ENCODE data around the gene GRIK4.

Gene GRIK4

GRCh38 chr11:120511116-120511819 is at the start of gene GRIK4:
TSS of gene GRIK4 (plus strand) at chr11:120511748. CDS start at chr11:120660319, 148,571 bp downstream.
- peak within 1 kb of the TSS; percentile 45 for H3K4me3 ChIP-seq (ENCODE audit: low read length)
- no peak within 1 kb of the TSS for H2AFZ ChIP-seq (ENCODE audit: low read depth, low read length)
- no peaks in the 10 kb centered on the region for H3K27me3 ChIP-seq (ENCODE audit: insufficient read depth, low read length)
- H3K4me1 ChIP-seq (ENCODE audit: insufficient read depth, low read length): peaks cover 4% of the 10 kb centered on the region
- H3K9me3 ChIP-seq (ENCODE audit: low read length): no peaks in the 10 kb centered on the region
- no peaks in the 10 kb centered on the region for H3K36me3 ChIP-seq (ENCODE audit: insufficient read depth, low read length)

- H3K27me3 ChIP-seq (ENCODE audit: insufficient read depth, low read length): no peaks in the 10 kb centered on the region
- H2AFZ ChIP-seq (ENCODE audit: low read depth, low read length): no peak overlapping the region
- H3K36me3 ChIP-seq (ENCODE audit: insufficient read depth, low read length): peaks cover 80% of the 10 kb centered on the region
- no peak overlapping the region for H3K4me3 ChIP-seq (ENCODE audit: low read length)
- H3K9me3 ChIP-seq (ENCODE audit: low read length): no peaks in the 10 kb centered on the region
- H3K4me1 ChIP-seq (ENCODE audit: insufficient read depth, low read length): no peaks in the 10 kb centered on the region
Observed at GRCh38 chr11:120462825-120463224, 48.7 kb upstream of the GRIK4 start.

- Histone ChIP-seq H3K4me1 (ENCODE audit: insufficient read depth, low read length) (no peaks in the 10 kb centered on the region), H3K36me3 (ENCODE audit: insufficient read depth, low read length) (peaks cover 81% of the 10 kb centered on the region), H2AFZ (ENCODE audit: low read depth, low read length) (no peak overlapping the region)
Observed at GRCh38 chr11:120465921-120466534, 45.5 kb upstream of the GRIK4 start.

GRCh38 chr11:120467627-120468026 is 43.9 kb upstream of the GRIK4 start:
- H3K27me3 ChIP-seq (ENCODE audit: insufficient read depth, low read length): no peaks in the 10 kb centered on the region
- no peak overlapping the region for H2AFZ ChIP-seq (ENCODE audit: low read depth, low read length)
- no peaks in the 10 kb centered on the region for H3K9me3 ChIP-seq (ENCODE audit: low read length)
- no peaks in the 10 kb centered on the region for H3K4me1 ChIP-seq (ENCODE audit: insufficient read depth, low read length)
- H3K36me3 ChIP-seq (ENCODE audit: insufficient read depth, low read length): peaks cover 70% of the 10 kb centered on the region
- no peak overlapping the region for H3K4me3 ChIP-seq (ENCODE audit: low read length)

More at GRCh38 chr11:120465921-120466534, 45.5 kb upstream of the GRIK4 start:
- no peaks in the 10 kb centered on the region for H3K9me3 ChIP-seq (ENCODE audit: low read length)
- no peaks in the 10 kb centered on the region for H3K27me3 ChIP-seq (ENCODE audit: insufficient read depth, low read length)
- H3K4me3 ChIP-seq (ENCODE audit: low read length): no peak overlapping the region

- H3K9me3 ChIP-seq (ENCODE audit: low read length): no peaks in the 10 kb centered on the region
- H3K4me3 ChIP-seq (ENCODE audit: low read length): no peak overlapping the region
- H3K27me3 ChIP-seq (ENCODE audit: insufficient read depth, low read length): no peaks in the 10 kb centered on the region
- H3K36me3 ChIP-seq (ENCODE audit: insufficient read depth, low read length): peaks cover 66% of the 10 kb centered on the region
- no peaks in the 10 kb centered on the region for H3K4me1 ChIP-seq (ENCODE audit: insufficient read depth, low read length)
- H2AFZ ChIP-seq (ENCODE audit: low read depth, low read length): no peak overlapping the region
Observed at GRCh38 chr11:120471131-120471530, 40.4 kb upstream of the GRIK4 start.

- Histone ChIP-seq H3K27me3 (ENCODE audit: insufficient read depth, low read length) (no peaks in the 10 kb centered on the region), H3K4me1 (ENCODE audit: insufficient read depth, low read length) (no peaks in the 10 kb centered on the region), H2AFZ (ENCODE audit: low read depth, low read length) (no peak overlapping the region), H3K36me3 (ENCODE audit: insufficient read depth, low read length) (peaks cover 64% of the 10 kb centered on the region), H3K9me3 (ENCODE audit: low read length) (no peaks in the 10 kb centered on the region), H3K4me3 (ENCODE audit: low read length) (no peak overlapping the region)
Observed at GRCh38 chr11:120471994-120472393, 39.6 kb upstream of the GRIK4 start.

GRCh38 chr11:120473503-120473902 is 38.0 kb upstream of the GRIK4 start:
- Histone ChIP-seq H2AFZ (ENCODE audit: low read depth, low read length) (no peak overlapping the region), H3K36me3 (ENCODE audit: insufficient read depth, low read length) (peaks cover 64% of the 10 kb centered on the region), H3K27me3 (ENCODE audit: insufficient read depth, low read length) (no peaks in the 10 kb centered on the region), H3K4me1 (ENCODE audit: insufficient read depth, low read length) (no peaks in the 10 kb centered on the region), H3K9me3 (ENCODE audit: low read length) (no peaks in the 10 kb centered on the region), H3K4me3 (ENCODE audit: low read length) (no peak overlapping the region)

- Histone ChIP-seq H3K4me1 (ENCODE audit: insufficient read depth, low read length) (no peaks in the 10 kb centered on the region), H3K27me3 (ENCODE audit: insufficient read depth, low read length) (no peaks in the 10 kb centered on the region), H2AFZ (ENCODE audit: low read depth, low read length) (no peak overlapping the region), H3K36me3 (ENCODE audit: insufficient read depth, low read length) (peaks cover 67% of the 10 kb centered on the region), H3K9me3 (ENCODE audit: low read length) (no peaks in the 10 kb centered on the region), H3K4me3 (ENCODE audit: low read length) (no peak overlapping the region)
Observed at GRCh38 chr11:120482149-120482548, 29.4 kb upstream of the GRIK4 start.

GRCh38 chr11:120484722-120485121 is 26.8 kb upstream of the GRIK4 start:
- H3K4me1 ChIP-seq (ENCODE audit: insufficient read depth, low read length): no peaks in the 10 kb centered on the region
- H3K27me3 ChIP-seq (ENCODE audit: insufficient read depth, low read length): no peaks in the 10 kb centered on the region
- H3K36me3 ChIP-seq (ENCODE audit: insufficient read depth, low read length): peaks cover 53% of the 10 kb centered on the region
- no peak overlapping the region for H3K4me3 ChIP-seq (ENCODE audit: low read length)
- H3K9me3 ChIP-seq (ENCODE audit: low read length): no peaks in the 10 kb centered on the region
- no peak overlapping the region for H2AFZ ChIP-seq (ENCODE audit: low read depth, low read length)

GRCh38 chr11:120486138-120486537 is 25.4 kb upstream of the GRIK4 start:
- peaks cover 39% of the 10 kb centered on the region for H3K36me3 ChIP-seq (ENCODE audit: insufficient read depth, low read length)
- H3K4me3 ChIP-seq (ENCODE audit: low read length): no peak overlapping the region
- no peaks in the 10 kb centered on the region for H3K27me3 ChIP-seq (ENCODE audit: insufficient read depth, low read length)
- no peak overlapping the region for H2AFZ ChIP-seq (ENCODE audit: low read depth, low read length)
- no peaks in the 10 kb centered on the region for H3K9me3 ChIP-seq (ENCODE audit: low read length)
- no peaks in the 10 kb centered on the region for H3K4me1 ChIP-seq (ENCODE audit: insufficient read depth, low read length)

- no peak overlapping the region for H2AFZ ChIP-seq (ENCODE audit: low read depth, low read length)
- H3K27me3 ChIP-seq (ENCODE audit: insufficient read depth, low read length): no peaks in the 10 kb centered on the region
Observed at GRCh38 chr11:120489799-120490198, 21.7 kb upstream of the GRIK4 start.

GRCh38 chr11:120492486-120492885 is 19.1 kb upstream of the GRIK4 start:
- H3K9me3 ChIP-seq (ENCODE audit: low read length): no peaks in the 10 kb centered on the region
- H3K4me3 ChIP-seq (ENCODE audit: low read length): no peak overlapping the region
- H3K4me1 ChIP-seq (ENCODE audit: insufficient read depth, low read length): no peaks in the 10 kb centered on the region
- H3K36me3 ChIP-seq (ENCODE audit: insufficient read depth, low read length): no peaks in the 10 kb centered on the region
- no peaks in the 10 kb centered on the region for H3K27me3 ChIP-seq (ENCODE audit: insufficient read depth, low read length)
- H2AFZ ChIP-seq (ENCODE audit: low read depth, low read length): no peak overlapping the region

More at GRCh38 chr11:120489799-120490198, 21.7 kb upstream of the GRIK4 start:
- Histone ChIP-seq H3K4me3 (ENCODE audit: low read length) (no peak overlapping the region), H3K4me1 (ENCODE audit: insufficient read depth, low read length) (no peaks in the 10 kb centered on the region), H3K9me3 (ENCODE audit: low read length) (no peaks in the 10 kb centered on the region), H3K36me3 (ENCODE audit: insufficient read depth, low read length) (peaks cover 16% of the 10 kb centered on the region)

GRCh38 chr11:120494595-120494994 is 17.0 kb upstream of the GRIK4 start:
- Histone ChIP-seq H3K4me1 (ENCODE audit: insufficient read depth, low read length) (no peaks in the 10 kb centered on the region), H3K4me3 (ENCODE audit: low read length) (no peak overlapping the region), H3K9me3 (ENCODE audit: low read length) (no peaks in the 10 kb centered on the region), H2AFZ (ENCODE audit: low read depth, low read length) (no peak overlapping the region), H3K27me3 (ENCODE audit: insufficient read depth, low read length) (no peaks in the 10 kb centered on the region), H3K36me3 (ENCODE audit: insufficient read depth, low read length) (no peaks in the 10 kb centered on the region)
